HG03095 (cell line): ENCODE results near the gene TEKTIP1.
"Not testable (repeated sequence)": the region's sequence is repeated elsewhere in the genome, so short reads cannot be mapped to it uniquely, and the experiment has no call there.

ENCODE experiments used
- ATAC-seq: cut with Tn5 transposase; IDR thresholded peaks from one replicate; pipeline ENCODE4 v1.9.1; 2021; ENCODE audit warnings: moderate library complexity; ENCODE audit not compliant: unreplicated experiment

Gene TEKTIP1

GRCh38 chr19:3507371-3508120, 31.4 kb upstream of the TEKTIP1 start:
- ATAC-seq: no peak

GRCh38 chr19:3508121-3508661, 30.8 kb upstream of the TEKTIP1 start:
- not testable (repeated sequence) for ATAC-seq

GRCh38 chr19:3508771-3509535, 30.0 kb upstream of the TEKTIP1 start:
- ATAC-seq: no peak

- no peak for ATAC-seq
Observed at GRCh38 chr19:3509566-3509989, 29.4 kb upstream of the TEKTIP1 start.

- no peak for ATAC-seq
Observed at GRCh38 chr19:3510727-3511126, 28.2 kb upstream of the TEKTIP1 start.

GRCh38 chr19:3511506-3512251, 27.3 kb upstream of the TEKTIP1 start:
- ATAC-seq: no peak

- no peak for ATAC-seq
Observed at GRCh38 chr19:3512562-3513228, 26.3 kb upstream of the TEKTIP1 start.

GRCh38 chr19:3513229-3514140, 25.5 kb upstream of the TEKTIP1 start:
- ATAC-seq: no peak

- no peak for ATAC-seq
Observed at GRCh38 chr19:3514930-3515329, 24.0 kb upstream of the TEKTIP1 start.

- no peak for ATAC-seq
Observed at GRCh38 chr19:3515891-3516422, 23.0 kb upstream of the TEKTIP1 start.

GRCh38 chr19:3516675-3517207, 22.2 kb upstream of the TEKTIP1 start:
- no peak for ATAC-seq

- no peak for ATAC-seq
Observed at GRCh38 chr19:3517638-3518037, 21.3 kb upstream of the TEKTIP1 start.

- no peak for ATAC-seq
Observed at GRCh38 chr19:3518255-3518654, 20.7 kb upstream of the TEKTIP1 start.

GRCh38 chr19:3518659-3519058, 20.3 kb upstream of the TEKTIP1 start:
- no peak for ATAC-seq

GRCh38 chr19:3519126-3519525, 19.8 kb upstream of the TEKTIP1 start:
- no peak for ATAC-seq

GRCh38 chr19:3520166-3521103, 18.5 kb upstream of the TEKTIP1 start:
- no peak for ATAC-seq

GRCh38 chr19:3521104-3521445, 17.9 kb upstream of the TEKTIP1 start:
- no peak for ATAC-seq
